OCI-LY3 (cell line): ENCODE data around the gene GFOD1.

Experiments
- H2AFZ ChIP-seq: fragments of 200-600, 300-600 bp; shearing (Covaris generic); 2 replicates; pipeline ENCODE4 v1.6.0; 2014; ENCODE audit warnings: antibody characterized with exemption, low read depth, low read length
- H3K27ac ChIP-seq: fragments of 200-600, 300-600 bp; sonication (generic); 2 replicates; pipeline ENCODE4 v1.5.1; 2014; ENCODE audit warnings: mild to moderate bottlenecking, low read length, moderate library complexity, mixed read lengths
- H3K27me3 ChIP-seq: fragments of 200-600, 300-600 bp; sonication (generic); 2 replicates; pipeline ENCODE4 v1.6.1; 2014; ENCODE audit warnings: low read depth, low read length, mixed read lengths
- H3K36me3 ChIP-seq: fragments of 200-600, 300-600 bp; sonication (generic); replicated peaks from 2 replicates; pipeline ENCODE3; 2014; ENCODE audit warnings: low read depth, low read length, mixed read lengths
- H3K4me1 ChIP-seq: fragments of 300-600, 200-600 bp; sonication (generic); 2 replicates; pipeline ENCODE4 v1.6.1; 2014; ENCODE audit warnings: low read length, mixed read lengths
- H3K4me2 ChIP-seq: fragments of 200-600, 300-600 bp; sonication (generic); 2 replicates; pipeline ENCODE4 v1.6.1; 2014; ENCODE audit warnings: low read length, mixed read lengths
- H3K4me3 ChIP-seq: fragments of 300-600, 200-600 bp; sonication (generic); 2 replicates; pipeline ENCODE4 v1.5.1; 2014; ENCODE audit warnings: antibody characterized with exemption, mild to moderate bottlenecking, low read length, moderate library complexity
- H3K79me2 ChIP-seq: fragments of 300-600, 200-600 bp; shearing (Covaris generic); 2 replicates; pipeline ENCODE4 v1.6.1; 2014; ENCODE audit warnings: mild to moderate bottlenecking, low read length, mixed read lengths
- H3K9ac ChIP-seq: fragments of 300-600, 200-600 bp; shearing (Covaris generic); 2 replicates; pipeline ENCODE4 v1.6.0; 2014; ENCODE audit warnings: mild to moderate bottlenecking, low read length, moderate library complexity
- H3K9me3 ChIP-seq: fragments of 200-600, 300-600 bp; shearing (Covaris generic); 2 replicates; pipeline ENCODE4 v1.6.1; 2014; ENCODE audit warnings: low read length, mixed read lengths; ENCODE audit not compliant: insufficient read depth
- H4K20me1 ChIP-seq: fragments of 200-600, 300-600 bp; sonication (generic); 2 replicates; pipeline ENCODE4 v1.6.1; 2016; ENCODE audit warnings: low read length, mixed read lengths; ENCODE audit not compliant: insufficient read depth
- CTCF ChIP-seq: fragments of 200-600, 300-600 bp; sonication (generic); IDR thresholded peaks from 2 replicates; pipeline ENCODE4 v1.5.1; 2014; ENCODE audit warnings: antibody characterized with exemption, low read length, low read depth
- EZH2phosphoT487 ChIP-seq: fragments of 200-600 bp; shearing (Covaris generic); IDR thresholded peaks from 2 replicates; pipeline ENCODE4 v1.6.1; 2018; ENCODE audit warnings: antibody characterized with exemption, mixed run types, low read depth

The GFOD1 gene

GRCh38 chr6:13377054-13377758 lies 110.2 kb downstream of the GFOD1 start:
- no peak for TF ChIP-seq EZH2phosphoT487
- Histone ChIP-seq H3K4me3 (no peak overlapping the region), H3K27ac (no peak overlapping the region), H3K79me2 (no peaks in the 10 kb centered on the region), H4K20me1 (no peaks in the 10 kb centered on the region), H3K4me2 (no peak overlapping the region), H3K9ac (no peak overlapping the region), H3K9me3 (no peaks in the 10 kb centered on the region), H3K4me1 (peaks cover 13% of the 10 kb centered on the region), H2AFZ (no peak overlapping the region), H3K36me3 (no peaks in the 10 kb centered on the region), H3K27me3 (peaks cover 10% of the 10 kb centered on the region; the same call in 1 of the 2 replicates)

- no peaks in the 10 kb centered on the region for H4K20me1 ChIP-seq
- no peak overlapping the region for H3K27ac ChIP-seq
- H2AFZ ChIP-seq, result no peak overlapping the region
- no peak for TF ChIP-seq EZH2phosphoT487
- no peak for TF ChIP-seq CTCF
- H3K79me2 ChIP-seq, result no peaks in the 10 kb centered on the region
- H3K9me3 ChIP-seq, result no peaks in the 10 kb centered on the region
- H3K4me1 ChIP-seq, result peaks cover 13% of the 10 kb centered on the region
- H3K36me3 ChIP-seq, result no peaks in the 10 kb centered on the region
- peaks cover 10% of the 10 kb centered on the region; the same call in 1 of the 2 replicates for H3K27me3 ChIP-seq
- H3K4me3 ChIP-seq, result no peak overlapping the region
- no peak overlapping the region for H3K9ac ChIP-seq
- H3K4me2 ChIP-seq, result peak overlapping the region; percentile 9; the same call in 1 of the 2 replicates
These were observed 112.0 kb downstream of the GFOD1 start for GRCh38 chr6:13375360-13375878.

GRCh38 chr6:13373919-13374318 lies 113.5 kb downstream of the GFOD1 start:
- Histone ChIP-seq H3K4me2 (no peak overlapping the region), H3K9me3 (no peaks in the 10 kb centered on the region), H3K4me3 (no peak overlapping the region), H3K36me3 (no peaks in the 10 kb centered on the region), H3K9ac (no peak overlapping the region), H2AFZ (no peak overlapping the region), H3K27ac (no peak overlapping the region), H3K27me3 (peaks cover 10% of the 10 kb centered on the region; the same call in 1 of the 2 replicates), H4K20me1 (no peaks in the 10 kb centered on the region), H3K4me1 (peaks cover 13% of the 10 kb centered on the region), H3K79me2 (no peaks in the 10 kb centered on the region)
- TF ChIP-seq CTCF, result no peak
- TF ChIP-seq EZH2phosphoT487, result no peak

GRCh38 chr6:13373488-13373886 lies 113.9 kb downstream of the GFOD1 start:
- H3K4me2 ChIP-seq, result no peak overlapping the region
- no peaks in the 10 kb centered on the region for H4K20me1 ChIP-seq
- no peaks in the 10 kb centered on the region for H3K79me2 ChIP-seq

More at GRCh38 chr6:13373488-13373886, 113.9 kb downstream of the GFOD1 start:
- no peak for TF ChIP-seq CTCF
- no peak for TF ChIP-seq EZH2phosphoT487
- H3K4me3 ChIP-seq, result no peak overlapping the region
- no peaks in the 10 kb centered on the region for H3K36me3 ChIP-seq
- H3K27ac ChIP-seq, result no peak overlapping the region
- no peak overlapping the region for H3K9ac ChIP-seq
- H3K27me3 ChIP-seq, result peaks cover 10% of the 10 kb centered on the region; the same call in 1 of the 2 replicates
- peaks cover 13% of the 10 kb centered on the region for H3K4me1 ChIP-seq
- H2AFZ ChIP-seq, result no peak overlapping the region
- H3K9me3 ChIP-seq, result no peaks in the 10 kb centered on the region
